COLO829 (cell line): ENCODE results near the gene TLR10.

Experiments
- DNase-seq: peaks from one replicate; pipeline ENCODE4 v3.0.0; 2012; ENCODE audit warnings: low spot score

The TLR10 gene

GRCh38 chr4:38764277-38764676 lies 18.5 kb downstream of the TLR10 start:
- no peak for DNase-seq

DNA sequence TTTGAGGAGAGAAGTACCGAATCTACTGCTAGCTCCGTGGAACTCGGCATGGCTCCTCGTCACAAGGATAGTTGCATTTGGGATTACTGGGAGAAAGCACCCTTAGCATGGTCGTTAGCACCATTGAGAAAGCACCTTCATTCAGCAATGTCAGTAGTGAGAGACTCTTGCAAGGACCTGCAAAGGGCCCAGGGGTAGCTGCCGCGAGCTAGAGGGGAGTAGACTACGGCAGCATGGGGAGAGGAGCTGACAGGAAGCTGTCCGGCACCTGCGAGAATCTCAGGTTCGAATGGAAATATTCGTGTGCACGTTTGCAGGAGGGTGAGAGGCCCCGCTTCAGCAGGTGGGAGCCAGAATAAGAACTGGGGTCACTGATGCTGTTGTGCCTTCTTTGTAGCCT lies 20.2 kb downstream of the TLR10 start:
- no peak for DNase-seq

DNA sequence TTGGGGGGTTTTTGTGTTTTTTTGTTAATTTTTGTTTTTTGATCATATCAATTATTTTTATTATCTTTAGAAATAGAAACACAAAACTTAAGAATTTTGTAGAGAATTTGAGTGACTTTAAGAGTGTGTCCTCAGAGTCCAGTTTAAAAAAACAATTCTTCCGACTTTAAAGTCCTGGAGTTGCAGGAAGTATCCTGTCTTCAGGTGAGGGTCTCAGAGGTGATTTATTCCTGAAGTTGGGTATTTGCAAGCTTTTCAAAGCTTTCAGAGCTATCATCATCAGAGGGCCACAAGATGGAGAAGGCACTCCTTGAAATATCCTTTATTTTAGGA lies 23.0 kb downstream of the TLR10 start:
- DNase-seq: no peak

- peak; percentile 83 for DNase-seq
Observed at GRCh38 chr4:38759113-38759789, 23.5 kb downstream of the TLR10 start.

GRCh38 chr4:38757945-38758600 lies 24.7 kb downstream of the TLR10 start:
- no peak for DNase-seq

DNA sequence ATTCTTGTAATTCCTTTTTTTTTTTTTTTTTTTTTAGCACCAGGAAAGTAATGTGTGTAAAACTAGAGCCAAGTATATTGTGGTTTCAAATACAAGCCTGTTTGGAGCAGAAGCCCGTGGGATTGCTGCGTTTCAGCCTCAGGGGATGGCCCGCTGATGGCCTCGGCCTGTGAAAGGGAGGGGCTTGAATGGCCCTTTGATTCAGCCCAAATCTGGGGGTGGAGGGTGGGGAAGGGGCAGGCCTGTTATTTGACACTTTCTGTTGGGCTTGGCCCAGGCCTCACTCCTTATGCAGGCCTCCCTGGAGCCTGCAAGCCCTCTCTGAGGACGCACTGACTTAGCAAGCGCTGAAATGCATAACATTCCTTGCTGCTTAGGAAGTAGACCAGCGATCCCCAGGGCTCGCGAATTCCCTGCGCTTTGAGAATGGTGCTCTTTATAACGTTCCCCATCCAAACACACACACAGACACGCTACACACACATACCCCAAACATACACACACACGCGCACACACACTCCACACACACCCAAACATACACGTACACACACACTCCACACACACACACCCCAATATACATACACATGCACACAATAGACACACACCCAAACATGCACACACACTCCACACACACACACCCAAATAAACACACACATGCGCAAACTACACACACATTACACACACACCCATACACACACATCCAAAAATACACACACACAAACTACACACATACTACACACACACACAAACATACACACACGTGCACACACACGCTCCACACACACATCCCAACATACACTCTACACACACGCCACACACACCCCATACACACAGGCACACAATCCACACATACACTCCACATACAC lies 29.6 kb downstream of the TLR10 start:
- peak; percentile 68 for DNase-seq

GRCh38 chr4:38752372-38752940 lies 30.3 kb downstream of the TLR10 start:
- DNase-seq: no peak

- no peak for DNase-seq
Observed at GRCh38 chr4:38751341-38752010, 31.3 kb downstream of the TLR10 start.

DNA sequence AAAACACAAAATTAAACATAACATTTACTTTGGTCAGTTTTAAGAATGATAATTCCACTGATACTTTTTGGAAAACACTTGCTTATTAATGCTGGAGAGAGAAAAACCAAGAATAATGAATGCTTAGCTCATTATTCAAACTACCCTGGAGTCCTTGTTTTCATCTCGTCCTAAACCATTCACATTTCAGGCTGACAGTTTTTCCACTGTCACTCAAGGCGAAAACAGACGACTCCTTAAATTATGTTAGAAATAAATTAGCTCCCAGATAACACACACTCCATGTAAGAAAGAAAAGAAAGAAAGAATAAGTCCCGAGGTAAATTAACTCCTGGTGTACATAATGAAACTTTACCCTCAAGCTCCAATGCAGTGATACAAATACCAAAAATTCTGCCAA lies 33.5 kb downstream of the TLR10 start:
- DNase-seq: no peak

DNA sequence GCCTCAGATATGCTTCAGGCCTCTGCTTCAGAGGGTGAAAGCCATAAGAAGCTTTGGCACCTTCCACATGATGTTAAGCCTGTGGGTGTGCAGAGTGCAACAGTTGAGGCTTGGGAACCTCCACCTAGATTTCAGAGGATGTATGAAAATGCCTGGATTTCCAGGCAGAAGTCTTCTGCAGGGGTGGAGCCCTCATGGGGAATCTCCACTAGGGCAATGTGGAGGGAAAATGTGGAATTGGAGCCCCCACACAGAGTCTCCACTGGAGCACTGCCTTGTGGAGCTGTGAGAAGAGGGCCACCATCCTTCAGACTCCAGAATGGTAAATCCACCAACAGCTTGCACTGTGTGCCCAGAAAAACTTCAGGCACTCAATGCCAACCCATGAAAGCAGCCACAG lies 35.2 kb downstream of the TLR10 start:
- no peak for DNase-seq

DNA sequence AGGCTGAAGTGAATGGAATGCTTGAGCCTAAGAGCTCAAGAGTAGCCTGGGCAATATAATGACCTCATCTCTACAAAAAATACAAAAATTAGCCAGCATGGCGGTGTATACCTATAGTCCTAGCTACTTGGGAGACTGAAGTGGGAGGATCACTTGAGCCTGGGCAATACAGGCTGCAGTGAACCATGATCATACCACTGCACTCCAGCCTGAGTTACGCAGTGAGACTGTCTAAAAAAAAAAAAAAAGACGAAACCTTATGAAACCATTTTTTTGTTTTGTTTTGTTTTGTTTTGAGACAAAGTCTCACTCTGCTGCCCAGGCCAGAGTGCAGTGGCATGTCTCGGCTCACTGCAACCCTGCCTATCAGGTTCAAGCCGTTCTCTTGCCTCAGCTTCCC lies 36.9 kb downstream of the TLR10 start:
- no peak for DNase-seq

GRCh38 chr4:38743866-38744265 lies 38.9 kb downstream of the TLR10 start:
- no peak for DNase-seq

GRCh38 chr4:38740303-38740702 lies 42.5 kb downstream of the TLR10 start:
- no peak for DNase-seq

GRCh38 chr4:38738940-38739803 lies 43.6 kb downstream of the TLR10 start:
- no peak for DNase-seq

- no peak for DNase-seq
Observed at GRCh38 chr4:38735870-38736269, 46.9 kb downstream of the TLR10 start.

DNA sequence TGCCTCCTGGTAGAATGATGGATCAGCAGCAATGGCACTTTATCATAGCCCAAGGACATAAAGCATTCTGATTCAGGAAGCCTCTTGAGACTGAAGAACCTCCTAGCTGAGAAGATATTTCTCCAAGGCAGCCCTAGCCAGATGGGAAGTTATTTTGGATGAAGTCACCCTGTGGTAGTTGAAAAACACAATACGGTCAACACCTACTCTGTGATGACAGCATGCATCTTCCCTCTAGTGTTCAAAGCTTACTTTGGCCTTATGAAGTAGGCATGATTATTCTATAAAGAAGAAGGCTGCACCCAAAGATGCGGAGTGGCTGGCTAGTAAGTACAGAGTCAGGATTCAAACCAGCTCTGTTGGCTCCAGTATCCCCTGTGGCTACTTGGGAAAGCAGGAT lies 47.9 kb downstream of the TLR10 start:
- no peak for DNase-seq

DNA sequence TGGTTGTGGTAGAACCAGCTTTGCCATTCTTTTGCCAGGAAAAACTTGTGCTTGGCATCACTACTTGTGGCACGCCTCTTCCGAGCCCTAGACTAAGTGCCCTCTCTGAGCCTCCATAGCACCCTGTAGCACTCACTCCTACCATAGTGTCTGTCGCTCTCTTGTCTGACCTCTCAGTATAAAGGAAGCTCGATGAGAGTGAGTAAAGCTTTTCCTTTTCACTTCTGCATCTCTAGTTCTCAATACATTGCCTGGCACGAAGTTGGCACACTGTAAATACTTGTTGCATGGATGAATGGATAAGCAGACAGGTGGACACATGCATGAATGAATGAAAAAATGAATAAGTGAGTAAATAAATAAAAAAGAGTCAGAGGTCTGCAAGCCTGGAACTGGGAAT lies 48.3 kb downstream of the TLR10 start:
- DNase-seq: no peak

- no peak for DNase-seq
Observed at GRCh38 chr4:38733663-38734062, 49.1 kb downstream of the TLR10 start.

- peak; percentile 44 for DNase-seq
Observed at GRCh38 chr4:38730830-38731646, 51.8 kb downstream of the TLR10 start.

DNA sequence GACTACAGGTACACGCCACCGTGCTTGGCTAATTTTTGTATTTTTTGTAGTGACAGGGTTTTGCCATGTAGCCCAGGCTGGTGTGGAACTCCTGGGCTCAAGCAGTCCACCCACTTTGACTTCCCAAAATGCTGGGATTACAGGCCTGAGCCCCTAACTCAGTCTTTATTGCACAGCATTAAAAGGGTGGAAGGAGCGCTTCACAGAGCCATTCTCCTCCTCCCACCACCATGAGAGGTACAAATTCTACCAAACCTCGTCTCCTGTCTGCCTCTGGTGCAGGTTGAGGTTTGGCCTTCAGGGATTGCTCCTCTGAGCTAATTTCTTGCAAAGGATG lies 52.3 kb downstream of the TLR10 start:
- DNase-seq: no peak
